Skeletal muscle tissue (tissue), 4 donors: Measurements from ENCODE around the gene MEGF8. TPM values are rescaled to one million over a fixed set of nuclear protein-coding genes. Genes with fewer than 3 reads are reported as not detected.

Experiments used
- H3K27ac ChIP-seq: one replicate; pipeline ENCODE4 v1.7.0; 2013; ENCODE audit warnings: mild to moderate bottlenecking, low read depth, low read length, inconsistent platforms
- H3K27me3 ChIP-seq, 3 donors: one replicate each; pipeline ENCODE4 v1.7.0; 2013; ENCODE audit warnings: low read length in 3 of 3; ENCODE audit not compliant: control insufficient read depth in 3 of 3, insufficient read depth in 3 of 3
- H3K36me3 ChIP-seq, 3 donors: one replicate each; pipeline ENCODE4 v1.7.0; 2013; ENCODE audit warnings: low read length in 3 of 3; ENCODE audit not compliant: control insufficient read depth in 3 of 3, insufficient read depth in 3 of 3
- H3K4me1 ChIP-seq, 3 donors: one replicate each; pipeline ENCODE4 v1.7.0; 2013; ENCODE audit warnings: low read length in 3 of 3, mild to moderate bottlenecking in 3 of 3; ENCODE audit not compliant: control insufficient read depth in 3 of 3, insufficient read depth in 3 of 3
- H3K4me3 ChIP-seq, 3 donors: one replicate each; pipeline ENCODE4 v1.7.0; 2013; ENCODE audit warnings: low read length in 3 of 3
- H3K9ac ChIP-seq, 3 donors: one replicate each; pipeline ENCODE4 v1.7.0; 2013; ENCODE audit warnings: low read length in 3 of 3, mild to moderate bottlenecking in 3 of 3, moderate library complexity in 2 of 3, low read depth in 1 of 3
- H3K9me3 ChIP-seq, 3 donors: one replicate each; pipeline ENCODE4 v1.7.0; 2013; ENCODE audit warnings: low read length in 3 of 3; ENCODE audit not compliant: control insufficient read depth in 3 of 3
- total RNA-seq: library from RNA; depleted of rRNA; stranded (reverse); fragments of >200 nt; gene quantifications from one replicate; pipeline ENCODE4 v1.2.3, GENCODE V29; 2014
- donor health status: Osteomylitis.

The MEGF8 gene
- total RNA-seq, 1 donor from 2014 or later = 17.2 TPM

- Histone ChIP-seq H3K9ac (no peak overlapping the region), H3K27ac (no peak overlapping the region), H3K36me3 (peaks cover 28 to 44% (median 43%) of the 10 kb centered on the region in 3 donors)
Observed at GRCh38 chr19:42362891-42363440, 37.5 kb downstream of the MEGF8 start.

DNA sequence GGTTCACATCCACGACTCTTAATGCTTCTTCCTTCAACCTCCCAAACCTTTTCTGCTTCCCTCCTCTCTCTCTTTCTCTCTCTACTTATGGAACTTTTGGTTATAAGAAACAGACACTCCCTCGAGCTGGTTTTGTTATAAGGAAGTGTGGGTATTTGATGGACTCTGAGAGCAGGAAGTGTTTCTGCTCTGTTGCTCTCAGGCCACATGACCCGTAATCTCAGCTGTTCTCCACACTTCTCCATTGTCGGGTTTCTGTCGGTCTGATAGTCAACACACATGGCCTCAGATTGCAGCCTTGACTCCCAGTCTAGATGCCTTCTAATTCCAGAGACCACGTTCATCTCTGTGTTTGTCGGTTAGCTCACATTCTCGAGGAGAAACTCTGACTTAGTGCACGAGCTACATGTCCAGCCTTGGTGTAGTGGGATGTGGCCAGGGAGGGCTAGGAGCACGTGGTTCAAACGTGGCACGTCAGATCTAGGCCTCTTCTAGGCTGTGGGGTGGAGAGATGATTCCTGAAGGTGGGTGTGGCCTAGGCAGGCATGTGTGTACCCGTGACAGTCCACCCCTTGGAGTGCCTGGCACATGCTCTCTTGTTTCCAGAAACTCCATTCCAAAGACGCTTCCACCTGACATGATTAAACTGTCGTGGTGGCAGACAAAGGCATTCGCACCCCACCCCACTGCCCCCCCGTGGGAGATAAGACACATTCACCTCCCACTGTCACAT lies 38.3 kb downstream of the MEGF8 start:
- H3K9me3 ChIP-seq = peaks cover 0 to 3% (median 0%) of the 10 kb centered on the region in 3 donors
- H3K27ac ChIP-seq = no peak overlapping the region
- H3K27me3 ChIP-seq = no peaks in the 10 kb centered on the region
- no peak overlapping the region for H3K4me3 ChIP-seq
- peaks cover 25 to 37% (median 36%) of the 10 kb centered on the region in 3 donors for H3K36me3 ChIP-seq
- peaks cover 16 to 33% (median 17%) of the 10 kb centered on the region in 3 donors for H3K4me1 ChIP-seq
- no peak overlapping the region for H3K9ac ChIP-seq

More at GRCh38 chr19:42362891-42363440, 37.5 kb downstream of the MEGF8 start:
- Histone ChIP-seq H3K4me1 (peaks cover 16 to 33% (median 17%) of the 10 kb centered on the region in 3 donors), H3K27me3 (no peaks in the 10 kb centered on the region), H3K4me3 (no peak overlapping the region), H3K9me3 (peaks cover 0 to 3% (median 0%) of the 10 kb centered on the region in 3 donors)

- Histone ChIP-seq H3K27ac (no peak overlapping the region), H3K4me1 (peaks cover 16 to 33% (median 17%) of the 10 kb centered on the region in 3 donors), H3K4me3 (no peak overlapping the region), H3K9me3 (peaks cover 0 to 3% (median 0%) of the 10 kb centered on the region in 3 donors), H3K36me3 (peaks cover 22 to 31% (median 31%) of the 10 kb centered on the region in 3 donors), H3K9ac (no peak overlapping the region), H3K27me3 (no peaks in the 10 kb centered on the region)
Observed at GRCh38 chr19:42366673-42367072, 41.2 kb downstream of the MEGF8 start.

DNA sequence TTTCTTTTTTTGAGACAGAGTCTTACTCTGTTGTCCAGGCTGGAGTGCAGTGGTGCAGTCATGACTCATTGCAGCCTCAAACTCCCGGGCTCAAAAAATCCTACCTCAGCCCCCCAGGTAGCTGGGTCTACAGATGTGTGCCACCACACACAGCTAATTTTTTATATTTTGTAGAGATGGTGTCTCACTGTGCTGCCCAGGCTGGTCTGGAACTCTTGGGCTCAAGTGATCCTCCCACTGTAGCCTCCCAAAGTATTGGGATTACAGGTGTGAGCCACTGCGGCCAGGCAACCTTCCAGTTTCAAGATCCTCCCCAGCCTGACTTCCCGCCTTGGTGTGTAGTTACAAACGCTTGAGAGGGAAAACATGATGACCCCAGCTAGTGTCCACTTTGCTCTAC lies 42.5 kb downstream of the MEGF8 start:
- peaks cover 16 to 25% (median 22%) of the 10 kb centered on the region in 3 donors for H3K36me3 ChIP-seq
- peaks cover 0 to 3% (median 0%) of the 10 kb centered on the region in 3 donors for H3K9me3 ChIP-seq
- no peak overlapping the region for H3K9ac ChIP-seq

GRCh38 chr19:42368360-42368759 lies 42.9 kb downstream of the MEGF8 start:
- Histone ChIP-seq H3K4me3 (no peak overlapping the region), H3K36me3 (peaks cover 13 to 21% (median 18%) of the 10 kb centered on the region in 3 donors), H3K9me3 (peaks cover 0 to 3% (median 0%) of the 10 kb centered on the region in 3 donors), H3K27ac (no peak overlapping the region), H3K27me3 (no peaks in the 10 kb centered on the region), H3K9ac (no peak overlapping the region), H3K4me1 (peaks cover 16 to 30% (median 17%) of the 10 kb centered on the region in 3 donors)

More for the DNA sequence above, 42.5 kb downstream of the MEGF8 start:
- Histone ChIP-seq H3K27ac (no peak overlapping the region), H3K27me3 (no peaks in the 10 kb centered on the region), H3K4me3 (no peak overlapping the region), H3K4me1 (peaks cover 16 to 33% (median 17%) of the 10 kb centered on the region in 3 donors)

DNA sequence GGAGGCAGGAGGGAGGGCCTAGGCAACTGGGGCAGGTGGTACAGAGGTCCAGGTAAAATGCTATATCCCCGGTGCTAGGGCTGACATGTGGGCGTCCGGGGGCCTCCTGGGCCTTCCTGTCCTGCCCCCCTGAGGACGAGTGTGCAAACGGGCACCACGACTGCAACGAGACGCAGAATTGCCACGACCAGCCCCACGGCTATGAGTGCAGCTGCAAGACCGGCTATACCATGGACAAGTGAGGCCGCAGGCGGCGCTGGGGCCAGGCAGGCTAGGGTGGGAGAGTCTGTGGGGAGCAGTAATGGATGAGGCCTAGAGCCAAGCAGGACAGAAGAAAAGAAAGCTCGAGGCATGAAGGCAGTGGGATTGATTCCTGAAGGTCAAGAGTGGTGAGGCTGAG lies 43.3 kb downstream of the MEGF8 start:
- Histone ChIP-seq H3K36me3 (peaks cover 11 to 18% (median 14%) of the 10 kb centered on the region in 3 donors), H3K27ac (no peak overlapping the region), H3K9me3 (peaks cover 0 to 3% (median 0%) of the 10 kb centered on the region in 3 donors), H3K27me3 (no peaks in the 10 kb centered on the region), H3K4me1 (peaks cover 16 to 30% (median 17%) of the 10 kb centered on the region in 3 donors), H3K9ac (no peak overlapping the region), H3K4me3 (no peak overlapping the region)

GRCh38 chr19:42369433-42370067 lies 44.1 kb downstream of the MEGF8 start:
- no peaks in the 10 kb centered on the region for H3K27me3 ChIP-seq
- H3K9me3 ChIP-seq = no peaks in the 10 kb centered on the region
- H3K27ac ChIP-seq = no peak overlapping the region
- peaks cover 8 to 11% (median 8%) of the 10 kb centered on the region in 3 donors for H3K36me3 ChIP-seq
- H3K4me1 ChIP-seq = peaks cover 15 to 23% (median 17%) of the 10 kb centered on the region in 3 donors
- no peak overlapping the region for H3K9ac ChIP-seq
- H3K4me3 ChIP-seq = no peak overlapping the region

DNA sequence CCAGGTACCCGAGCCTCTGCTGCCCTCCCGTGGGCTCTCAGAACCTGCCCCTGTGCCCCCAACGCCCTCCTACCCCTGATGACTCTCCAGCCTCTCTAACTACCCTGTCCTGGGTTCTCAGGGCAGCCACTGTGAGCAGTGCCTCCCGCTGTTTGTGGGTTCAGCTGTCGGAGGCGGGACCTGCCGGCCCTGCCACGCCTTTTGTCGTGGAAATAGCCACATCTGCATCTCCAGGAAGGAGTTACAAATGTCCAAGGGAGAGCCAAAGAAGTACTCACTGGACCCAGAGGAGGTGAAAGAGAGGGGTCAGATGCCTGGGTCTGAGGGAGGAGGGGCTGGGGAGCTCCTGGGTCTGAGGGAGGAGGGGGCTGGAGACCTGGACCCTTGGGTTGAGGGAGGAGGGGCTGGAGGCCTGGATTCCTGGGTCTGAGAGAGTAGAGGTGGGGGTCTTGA lies 44.7 kb downstream of the MEGF8 start:
- Histone ChIP-seq H3K9me3 (no peaks in the 10 kb centered on the region), H3K4me1 (peaks cover 10 to 17% (median 13%) of the 10 kb centered on the region in 3 donors), H3K27me3 (no peaks in the 10 kb centered on the region), H3K27ac (no peak overlapping the region), H3K36me3 (peaks cover 9 to 14% (median 13%) of the 10 kb centered on the region in 3 donors), H3K9ac (no peak overlapping the region), H3K4me3 (no peak overlapping the region)

- no peak overlapping the region for H3K9ac ChIP-seq
- H3K4me3 ChIP-seq = no peak overlapping the region
- H3K36me3 ChIP-seq = peaks cover 13 to 15% (median 14%) of the 10 kb centered on the region in 3 donors
- no peaks in the 10 kb centered on the region for H3K9me3 ChIP-seq
- no peaks in the 10 kb centered on the region for H3K27me3 ChIP-seq
- peaks cover 7 to 13% (median 11%) of the 10 kb centered on the region in 3 donors for H3K4me1 ChIP-seq
- no peak overlapping the region for H3K27ac ChIP-seq
Observed at GRCh38 chr19:42370626-42371175, 45.3 kb downstream of the MEGF8 start.
